SK-N-SH (cell line): ENCODE results near the gene MCF2L. TPM values are rescaled to one million over a fixed set of nuclear protein-coding genes. Genes with fewer than 3 reads are reported as not detected.

ENCODE experiments used
- CTCF ChIA-PET: fragments of 300-600, 350-600 bp; formaldehyde crosslinking; extraction: SDS; loops from one replicate; lab custom pipeline; 2021; lab: Yijun Ruan, JAX
- POLR2A ChIA-PET: fragments of 350-600 bp; sonication (Branson Sonifier 250); formaldehyde crosslinking; extraction: SDS; loops from one replicate; lab custom pipeline; 2020; ENCODE audit warnings: antibody characterized with exemption, inconsistent platforms; lab: Yijun Ruan, JAX
- DNase-seq: peaks from one replicate; pipeline ENCODE4 v3.0.0; 2012
- H2AFZ ChIP-seq: fragments of 200-600 bp; sonication (generic); 2 replicates; pipeline ENCODE4 v1.8.1; 2016; ENCODE audit warnings: antibody characterized with exemption, mild to moderate bottlenecking, low read depth
- H3F3A ChIP-seq: fragments of 200-600 bp; sonication (generic); replicated peaks from 2 replicates; pipeline ENCODE3; 2016; ENCODE audit warnings: antibody characterized with exemption, mild to moderate bottlenecking; ENCODE audit not compliant: insufficient read depth
- H3K27ac ChIP-seq, 2 experiments: fragments of 200-500 bp in 1 of 2; fragments of 200-600 bp in 1 of 2; sonication (Bioruptor generic) in 1 of 2; sonication (generic), shearing (Covaris generic) in 1 of 2; 2 replicates each; pipeline versions ENCODE4 v1.5.1 to v1.6.1; 2014 to 2016; ENCODE audit warnings: low read depth in 2 of 2, inconsistent platforms in 1 of 2, low read length in 1 of 2, mild to moderate bottlenecking in 1 of 2, mixed read lengths in 1 of 2
- H3K27me3 ChIP-seq: fragments of 200-600 bp; sonication (generic), shearing (Covaris generic); 2 replicates; pipeline ENCODE4 v1.6.1; 2016; ENCODE audit warnings: mixed run types; ENCODE audit not compliant: insufficient read depth
- H3K36me3 ChIP-seq, 2 experiments: fragments of 200-500 bp in 1 of 2; fragments of 200-600 bp in 1 of 2; sonication (Bioruptor generic) in 1 of 2; sonication (generic) in 1 of 2; replicated peaks in 1 of 2; 2 replicates each; pipeline versions ENCODE3 to v1.5.1; 2014 to 2016; ENCODE audit warnings: low read length in 1 of 2, mild to moderate bottlenecking in 1 of 2; ENCODE audit not compliant: insufficient read depth in 2 of 2, control insufficient read depth in 1 of 2
- H3K4me1 ChIP-seq, 2 experiments: fragments of 200-500 bp in 1 of 2; fragments of 200-600 bp in 1 of 2; sonication (Bioruptor generic) in 1 of 2; sonication (generic), shearing (Covaris generic) in 1 of 2; 2 replicates each; pipeline versions ENCODE4 v1.5.1 to v1.6.1; 2014 to 2016; ENCODE audit warnings: low read depth in 1 of 2, low read length in 1 of 2, mixed run types in 1 of 2; ENCODE audit not compliant: insufficient read depth in 2 of 2, control insufficient read depth in 1 of 2
- H3K4me2 ChIP-seq: fragments of 200-600 bp; sonication (generic), shearing (Covaris generic); 2 replicates; pipeline ENCODE4 v1.6.1; 2017; ENCODE audit warnings: mixed run types
- H3K4me3 ChIP-seq, 2 experiments: fragments of 200-500 bp in 1 of 2; fragments of 200-600 bp in 1 of 2; sonication (Bioruptor generic) in 1 of 2; sonication (generic), shearing (Covaris generic) in 1 of 2; 2 replicates each; pipeline versions ENCODE4 v1.5.1 to v1.8.1; 2014 to 2016; ENCODE audit warnings: low read depth in 2 of 2, inconsistent platforms in 1 of 2, low read length in 1 of 2, mild to moderate bottlenecking in 1 of 2, mixed read lengths in 1 of 2, moderate library complexity in 1 of 2
- H3K79me2 ChIP-seq: fragments of 200-600 bp; sonication (generic); 2 replicates; pipeline ENCODE4 v1.8.1; 2017; ENCODE audit warnings: mild to moderate bottlenecking; ENCODE audit not compliant: insufficient read depth
- H3K9ac ChIP-seq: fragments of 200-600 bp; sonication (generic); 2 replicates; pipeline ENCODE4 v1.6.1; 2017; ENCODE audit warnings: mixed run types
- H3K9me2 ChIP-seq: fragments of 200-600 bp; sonication (generic); 2 replicates; pipeline ENCODE4 v1.6.1; 2017; ENCODE audit warnings: mixed run types
- H3K9me3 ChIP-seq: fragments of 200-600 bp; sonication (generic); 2 replicates; pipeline ENCODE4 v1.6.1; 2017; ENCODE audit warnings: mixed run types, mild to moderate bottlenecking, moderate library complexity
- H4K20me1 ChIP-seq: fragments of 200-600 bp; sonication (generic); 2 replicates; pipeline ENCODE4 v1.6.1; 2017; ENCODE audit warnings: mild to moderate bottlenecking, mixed run types; ENCODE audit not compliant: insufficient read depth
- CHD2 ChIP-seq: fragments of 150-350 bp; IDR thresholded peaks from 2 replicates; pipeline ENCODE4 v1.6.1; 2018; ENCODE audit warnings: low read length; ENCODE audit not compliant: partially characterized antibody
- ELF1 ChIP-seq: IDR thresholded peaks from 2 replicates; pipeline ENCODE4 v1.4.0; 2012
- EP300 ChIP-seq, 2 experiments: IDR thresholded peaks; 2 replicates each; pipeline versions ENCODE4 v1.4.0 to v1.6.1; 2012; ENCODE audit warnings: borderline replicate concordance in 1 of 2, low read depth in 1 of 2, low read length in 1 of 2
- EZH2phosphoT487 ChIP-seq: fragments of 200-600 bp; sonication (generic); IDR thresholded peaks from 2 replicates; pipeline ENCODE4 v1.6.1; 2017; ENCODE audit warnings: low read depth, mixed run types, mild to moderate bottlenecking, antibody characterized with exemption, moderate library complexity, borderline replicate concordance
- FOSL2 ChIP-seq: IDR thresholded peaks from 2 replicates; pipeline ENCODE4 v1.4.0; 2012; ENCODE audit warnings: low read depth, mild to moderate bottlenecking, moderate library complexity, borderline replicate concordance
- FOXJ3 ChIP-seq: sonication (generic); formaldehyde crosslinking; IDR thresholded peaks from 2 replicates; pipeline ENCODE4 v1.5.1; 2020; ENCODE audit warnings: mild to moderate bottlenecking, missing genetic modification reagents
- FOXM1 ChIP-seq: IDR thresholded peaks from 2 replicates; pipeline ENCODE4 v1.4.0; 2012; ENCODE audit warnings: low read depth, mild to moderate bottlenecking
- JUND ChIP-seq: IDR thresholded peaks from 2 replicates; pipeline ENCODE4 v1.4.0; 2012
- NFIC ChIP-seq: IDR thresholded peaks from 2 replicates; pipeline ENCODE4 v1.4.0; 2012; ENCODE audit warnings: borderline replicate concordance
- NRF1 ChIP-seq: IDR thresholded peaks from 2 replicates; pipeline ENCODE4 v1.6.1; 2012; ENCODE audit warnings: low read depth, mild to moderate bottlenecking, low read length
- POLR2AphosphoS5 ChIP-seq: IDR thresholded peaks from 2 replicates; pipeline ENCODE4 v1.6.1; 2012; ENCODE audit warnings: low read depth, low read length
- RCOR1 ChIP-seq: fragments of 150-350 bp; IDR thresholded peaks from 2 replicates; pipeline ENCODE4 v1.6.1; 2017; ENCODE audit warnings: antibody characterized with exemption, low read length
- SIN3A ChIP-seq: IDR thresholded peaks from 2 replicates; pipeline ENCODE4 v1.6.1; 2012; ENCODE audit warnings: low read depth, mild to moderate bottlenecking, low read length, moderate library complexity, borderline replicate concordance
- TAF1 ChIP-seq: IDR thresholded peaks from 2 replicates; pipeline ENCODE4 v1.6.1; 2012; ENCODE audit warnings: low read depth, mild to moderate bottlenecking, low read length, moderate library complexity, borderline replicate concordance
- YY1 ChIP-seq: IDR thresholded peaks from 2 replicates; pipeline ENCODE4 v1.4.0; 2012; ENCODE audit warnings: low read depth, mild to moderate bottlenecking
- WGBS: methylation state at CpG from one replicate; pipeline ENCODE4 v1.1.6; 2017; ENCODE audit warnings: low lambda C conversion rate; 5-methylcytosine and 5-hydroxymethylcytosine counted together
- polyA plus RNA-seq, 3 experiments: library from polyadenylated mRNA; depleted of rRNA; stranded (reverse); fragments of >200 nt; gene quantifications; 2 replicates each; pipeline ENCODE4 v1.2.3, GENCODE V29; 2012
- TF ChIP-seq, protein P1 (sequence below): IDR thresholded peaks from 2 replicates; pipeline ENCODE4 v1.4.0; 2012; ENCODE audit warnings: low read depth
- TF ChIP-seq, protein P2 (sequence below): IDR thresholded peaks from 2 replicates; pipeline ENCODE4 v1.4.0; 2012; ENCODE audit warnings: low read depth, borderline replicate concordance
- TF ChIP-seq, protein P3 (sequence below): IDR thresholded peaks from 2 replicates; pipeline ENCODE4 v1.4.0; 2012; ENCODE audit warnings: low read depth, borderline replicate concordance
- TF ChIP-seq, protein P4 (sequence below): fragments of 150-350 bp; IDR thresholded peaks from 2 replicates; pipeline ENCODE4 v1.6.1; 2016; ENCODE audit warnings: mild to moderate bottlenecking, low read depth, low read length

Gene MCF2L
- polyA plus RNA-seq, 1 of the 3 experiments (the other 2 are of a cell fraction), result 0.56 TPM

DNA sequence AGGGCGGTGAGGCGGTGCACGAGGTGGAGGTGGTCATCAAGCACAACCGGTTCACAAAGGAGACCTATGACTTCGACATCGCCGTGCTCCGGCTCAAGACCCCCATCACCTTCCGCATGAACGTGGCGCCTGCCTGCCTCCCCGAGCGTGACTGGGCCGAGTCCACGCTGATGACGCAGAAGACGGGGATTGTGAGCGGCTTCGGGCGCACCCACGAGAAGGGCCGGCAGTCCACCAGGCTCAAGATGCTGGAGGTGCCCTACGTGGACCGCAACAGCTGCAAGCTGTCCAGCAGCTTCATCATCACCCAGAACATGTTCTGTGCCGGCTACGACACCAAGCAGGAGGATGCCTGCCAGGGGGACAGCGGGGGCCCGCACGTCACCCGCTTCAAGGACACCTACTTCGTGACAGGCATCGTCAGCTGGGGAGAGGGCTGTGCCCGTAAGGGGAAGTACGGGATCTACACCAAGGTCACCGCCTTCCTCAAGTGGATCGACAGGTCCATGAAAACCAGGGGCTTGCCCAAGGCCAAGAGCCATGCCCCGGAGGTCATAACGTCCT is 180.0 kb downstream of the MCF2L start:
- Histone ChIP-seq H3K4me3 (no peak overlapping the region), H4K20me1 (no peaks in the 10 kb centered on the region), H3K9me2 (no peaks in the 10 kb centered on the region), H3F3A (no peaks in the 10 kb centered on the region), H3K4me1 (peaks cover 5 to 9% of the 10 kb centered on the region in 2 experiments; a peak in 1 of 4 replicates), H3K36me3 (no peaks in the 10 kb centered on the region), H3K27ac (no peak overlapping the region), H3K27me3 (no peaks in the 10 kb centered on the region), H3K79me2 (no peaks in the 10 kb centered on the region), H3K9ac (no peak overlapping the region), H2AFZ (no peak overlapping the region), H3K4me2 (no peak overlapping the region), H3K9me3 (no peaks in the 10 kb centered on the region)
- 86% methylated on average over 30 of the region's 38 CpGs for WGBS
- DNase-seq, result no peak
- ChIA-PET POLR2A (no interaction called here), CTCF (interaction anchor here (1.1 kb wide), 1 partner anchor 206 kb away, joined by 3 read pairs; no protein-coding TSS in a partner anchor)
- TF ChIP-seq POLR2AphosphoS5 (no peak), NRF1 (no peak), NFIC (no peak), EP300 (IDR thresholded peaks at IDR 0.05; ENCODE audit: borderline replicate concordance in 1 of 2, low read depth in 1 of 2, low read length in 1 of 2) (no peak), JUND (no peak), YY1 (no peak), FOXM1 (no peak), FOXJ3 (CRISPR knock-in tag) (no peak), ELF1 (no peak), SIN3A (no peak), RCOR1 (no peak), EZH2phosphoT487 (no peak), TAF1 (no peak), FOSL2 (no peak), CHD2 (no peak)
- TF ChIP-seq, protein P1, sequence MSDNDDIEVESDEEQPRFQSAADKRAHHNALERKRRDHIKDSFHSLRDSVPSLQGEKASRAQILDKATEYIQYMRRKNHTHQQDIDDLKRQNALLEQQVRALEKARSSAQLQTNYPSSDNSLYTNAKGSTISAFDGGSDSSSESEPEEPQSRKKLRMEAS, result no peak
- TF ChIP-seq, protein P2, sequence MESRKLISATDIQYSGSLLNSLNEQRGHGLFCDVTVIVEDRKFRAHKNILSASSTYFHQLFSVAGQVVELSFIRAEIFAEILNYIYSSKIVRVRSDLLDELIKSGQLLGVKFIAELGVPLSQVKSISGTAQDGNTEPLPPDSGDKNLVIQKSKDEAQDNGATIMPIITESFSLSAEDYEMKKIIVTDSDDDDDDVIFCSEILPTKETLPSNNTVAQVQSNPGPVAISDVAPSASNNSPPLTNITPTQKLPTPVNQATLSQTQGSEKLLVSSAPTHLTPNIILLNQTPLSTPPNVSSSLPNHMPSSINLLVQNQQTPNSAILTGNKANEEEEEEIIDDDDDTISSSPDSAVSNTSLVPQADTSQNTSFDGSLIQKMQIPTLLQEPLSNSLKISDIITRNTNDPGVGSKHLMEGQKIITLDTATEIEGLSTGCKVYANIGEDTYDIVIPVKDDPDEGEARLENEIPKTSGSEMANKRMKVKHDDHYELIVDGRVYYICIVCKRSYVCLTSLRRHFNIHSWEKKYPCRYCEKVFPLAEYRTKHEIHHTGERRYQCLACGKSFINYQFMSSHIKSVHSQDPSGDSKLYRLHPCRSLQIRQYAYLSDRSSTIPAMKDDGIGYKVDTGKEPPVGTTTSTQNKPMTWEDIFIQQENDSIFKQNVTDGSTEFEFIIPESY, result no peak
- TF ChIP-seq, protein P3, sequence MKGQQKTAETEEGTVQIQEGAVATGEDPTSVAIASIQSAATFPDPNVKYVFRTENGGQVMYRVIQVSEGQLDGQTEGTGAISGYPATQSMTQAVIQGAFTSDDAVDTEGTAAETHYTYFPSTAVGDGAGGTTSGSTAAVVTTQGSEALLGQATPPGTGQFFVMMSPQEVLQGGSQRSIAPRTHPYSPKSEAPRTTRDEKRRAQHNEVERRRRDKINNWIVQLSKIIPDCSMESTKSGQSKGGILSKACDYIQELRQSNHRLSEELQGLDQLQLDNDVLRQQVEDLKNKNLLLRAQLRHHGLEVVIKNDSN, result no peak
- TF ChIP-seq, protein P4, sequence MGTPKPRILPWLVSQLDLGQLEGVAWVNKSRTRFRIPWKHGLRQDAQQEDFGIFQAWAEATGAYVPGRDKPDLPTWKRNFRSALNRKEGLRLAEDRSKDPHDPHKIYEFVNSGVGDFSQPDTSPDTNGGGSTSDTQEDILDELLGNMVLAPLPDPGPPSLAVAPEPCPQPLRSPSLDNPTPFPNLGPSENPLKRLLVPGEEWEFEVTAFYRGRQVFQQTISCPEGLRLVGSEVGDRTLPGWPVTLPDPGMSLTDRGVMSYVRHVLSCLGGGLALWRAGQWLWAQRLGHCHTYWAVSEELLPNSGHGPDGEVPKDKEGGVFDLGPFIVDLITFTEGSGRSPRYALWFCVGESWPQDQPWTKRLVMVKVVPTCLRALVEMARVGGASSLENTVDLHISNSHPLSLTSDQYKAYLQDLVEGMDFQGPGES, result no peak

Other genes with a start within 250 kb of the MCF2L start
- gene F7, start 136.6 kb downstream of the MCF2L start, polyA plus RNA-seq (2012; rRNA removed), result 0.16 TPM in 1 of 2 replicates, not detected in the other
- gene F10, start 153.6 kb downstream of the MCF2L start, polyA plus RNA-seq (2012; rRNA removed), result 12.5 and 12.8 TPM in 2 replicates
- not detected in 2 replicates for gene PROZ, start 189.4 kb downstream of the MCF2L start, polyA plus RNA-seq (2012; rRNA removed)
- gene PCID2, start 239.5 kb downstream of the MCF2L start, polyA plus RNA-seq (2012; rRNA removed), result 69.8 and 105 TPM in 2 replicates
- 44.5 and 51.2 TPM in 2 replicates for gene CUL4A, start 240.4 kb downstream of the MCF2L start, polyA plus RNA-seq (2012; rRNA removed)